Stimulated activated CD4-positive, alpha-beta T cell treated with anti-CD3 and anti-CD28 coated beads, Interleukin-1b, Interleukin-23, amount 100 ng/mL, for 1 hour (primary cell): ENCODE data around the gene PAPOLA.
"Not testable (repeated sequence)": the region's sequence is repeated elsewhere in the genome, so short reads cannot be mapped to it uniquely, and the experiment has no call there.

Experiments
- DNase-seq, 2 donors: peaks; one replicate each; pipeline ENCODE4 v3.0.0-alpha.2; 2020; ENCODE audit warnings: low read depth in 2 of 2

The PAPOLA gene

GRCh38 chr14:96501740-96502620 is at the start of gene PAPOLA:
Gene PAPOLA, plus strand, starts transcription at chr14:96502382. Its CDS starts 211 bp downstream, at chr14:96502593.
- peak; percentile 82 to 85 for DNase-seq

GRCh38 chr14:96452684-96453083 is 49.5 kb upstream of the PAPOLA start:
- DNase-seq, result no peak

- DNase-seq, result no peak
These were observed 46.6 kb upstream of the PAPOLA start for GRCh38 chr14:96455588-96455987.

GRCh38 chr14:96459851-96460250 is 42.3 kb upstream of the PAPOLA start:
- no peak for DNase-seq

- DNase-seq, result no peak
These were observed 40.0 kb upstream of the PAPOLA start for GRCh38 chr14:96461950-96462798.

- no peak for DNase-seq
These were observed 38.0 kb upstream of the PAPOLA start for GRCh38 chr14:96464136-96464535.

- DNase-seq, result no peak
These were observed 35.3 kb upstream of the PAPOLA start for GRCh38 chr14:96466918-96467317.

- DNase-seq, result no peak
These were observed 31.9 kb upstream of the PAPOLA start for GRCh38 chr14:96470331-96470730.

GRCh38 chr14:96470967-96471366 is 31.2 kb upstream of the PAPOLA start:
- not testable (repeated sequence) for DNase-seq

- no peak for DNase-seq
These were observed 24.1 kb upstream of the PAPOLA start for GRCh38 chr14:96478119-96478518.

- no peak for DNase-seq
These were observed 22.6 kb upstream of the PAPOLA start for GRCh38 chr14:96479435-96480146.

- DNase-seq, result no peak
These were observed 20.4 kb upstream of the PAPOLA start for GRCh38 chr14:96481731-96482314.

GRCh38 chr14:96482986-96483385 is 19.2 kb upstream of the PAPOLA start:
- DNase-seq, result no peak

GRCh38 chr14:96484399-96484798 is 17.8 kb upstream of the PAPOLA start:
- no peak for DNase-seq

- DNase-seq, result no peak
These were observed 15.5 kb upstream of the PAPOLA start for GRCh38 chr14:96486705-96487104.

- DNase-seq, result no peak
These were observed 12.9 kb upstream of the PAPOLA start for GRCh38 chr14:96489327-96489726.

GRCh38 chr14:96493178-96493577 is 9.0 kb upstream of the PAPOLA start:
- DNase-seq, result no peak

GRCh38 chr14:96494331-96494730 is 7.9 kb upstream of the PAPOLA start:
- no peak for DNase-seq

GRCh38 chr14:96497087-96497486 is 5.1 kb upstream of the PAPOLA start:
- no peak for DNase-seq

GRCh38 chr14:96497586-96497985 is 4.6 kb upstream of the PAPOLA start:
- no peak for DNase-seq

- DNase-seq, result no peak
These were observed 904 bp upstream of the PAPOLA start for GRCh38 chr14:96501217-96501739.
